RCC 7860 (cell line): ENCODE data around the gene IGF2BP2.
A peak's percentile ranks its signal among the peaks of the same experiment; 100 is the strongest.
"Not testable (repeated sequence)": the region's sequence is repeated elsewhere in the genome, so short reads cannot be mapped to it uniquely, and the experiment has no call there.

Experiments used
- DNase-seq: peaks from one replicate; pipeline ENCODE4 v3.0.0-alpha.2; 2015; ENCODE audit warnings: low spot score
- FAIRE-seq: peaks from 2 replicates; lab custom pipeline; 2012; peaks lifted over from hg19 to GRCh38; lab: Jason Lieb, UNC

Gene IGF2BP2

GRCh38 chr3:185768578-185768982, 56.3 kb downstream of the IGF2BP2 start:
- not testable (repeated sequence) for FAIRE-seq
- peak; percentile 45 for DNase-seq

- no peak for DNase-seq
- no peak for FAIRE-seq
These were observed 57.7 kb downstream of the IGF2BP2 start for GRCh38 chr3:185767002-185767688.

- FAIRE-seq (no peak), DNase-seq (no peak)
These were observed 58.4 kb downstream of the IGF2BP2 start for GRCh38 chr3:185766329-185767001.

- no peak for FAIRE-seq
- no peak for DNase-seq
These were observed 59.9 kb downstream of the IGF2BP2 start for GRCh38 chr3:185764980-185765370.

GRCh38 chr3:185764163-185764979, 60.5 kb downstream of the IGF2BP2 start:
- no peak for FAIRE-seq
- no peak for DNase-seq

- no peak for FAIRE-seq
- DNase-seq: no peak
These were observed 61.4 kb downstream of the IGF2BP2 start for GRCh38 chr3:185763347-185764005.

GRCh38 chr3:185760550-185760949, 64.3 kb downstream of the IGF2BP2 start:
- FAIRE-seq (no peak), DNase-seq (no peak)

- DNase-seq (no peak), FAIRE-seq (no peak)
These were observed 64.8 kb downstream of the IGF2BP2 start for GRCh38 chr3:185760088-185760487.

GRCh38 chr3:185759512-185759911, 65.3 kb downstream of the IGF2BP2 start:
- FAIRE-seq (no peak), DNase-seq (no peak)

- FAIRE-seq: no peak
- DNase-seq: no peak
These were observed 65.9 kb downstream of the IGF2BP2 start for GRCh38 chr3:185758912-185759311.

- DNase-seq: no peak
- no peak for FAIRE-seq
These were observed 67.7 kb downstream of the IGF2BP2 start for GRCh38 chr3:185757176-185757575.

GRCh38 chr3:185756477-185756876, 68.4 kb downstream of the IGF2BP2 start:
- FAIRE-seq (no peak), DNase-seq (no peak)

- DNase-seq (no peak), FAIRE-seq (no peak)
These were observed 69.9 kb downstream of the IGF2BP2 start for GRCh38 chr3:185754920-185755319.

- DNase-seq (no peak), FAIRE-seq (no peak)
These were observed 71.5 kb downstream of the IGF2BP2 start for GRCh38 chr3:185753354-185753753.

GRCh38 chr3:185750702-185751101, 74.1 kb downstream of the IGF2BP2 start:
- no peak for FAIRE-seq
- DNase-seq: no peak

- no peak for DNase-seq
- no peak for FAIRE-seq
These were observed 74.8 kb downstream of the IGF2BP2 start for GRCh38 chr3:185750015-185750414.

GRCh38 chr3:185746470-185746869, 78.4 kb downstream of the IGF2BP2 start:
- FAIRE-seq (no peak), DNase-seq (no peak)

GRCh38 chr3:185744997-185745843, 79.6 kb downstream of the IGF2BP2 start:
- DNase-seq: peak; percentile 98
- FAIRE-seq: peak; percentile 94

- DNase-seq (no peak), FAIRE-seq (no peak)
These were observed 83.3 kb downstream of the IGF2BP2 start for GRCh38 chr3:185741586-185741985.

GRCh38 chr3:185740133-185740532, 84.7 kb downstream of the IGF2BP2 start:
- FAIRE-seq (no peak), DNase-seq (no peak)
